Progenitor cell of endocrine pancreas (in vitro differentiated cells): Measurements from ENCODE around the gene CUX1. TPM values are rescaled to one million over a fixed set of nuclear protein-coding genes. Genes with fewer than 3 reads are reported as not detected.
A peak's percentile ranks its signal among the peaks of the same experiment; 100 is the strongest.

Experiments
- DNase-seq: peaks from one replicate; pipeline ENCODE4 v3.0.0; 2021; ENCODE audit warnings: low spot score; ENCODE audit not compliant: unreplicated experiment
- H3K27ac Mint-ChIP-seq: 2 replicates; pipeline ENCODE4 v1.8.0; 2021; ENCODE audit warnings: mild to moderate bottlenecking, moderate library complexity, mixed read lengths
- H3K27me3 Mint-ChIP-seq: 2 replicates; pipeline ENCODE4 v1.8.0; 2021; ENCODE audit warnings: mixed read lengths
- H3K36me3 Mint-ChIP-seq: 2 replicates; pipeline ENCODE4 v1.8.0; 2022; ENCODE audit warnings: mixed read lengths; ENCODE audit not compliant: insufficient read depth
- H3K4me1 Mint-ChIP-seq: 2 replicates; pipeline ENCODE4 v1.8.0; 2021; ENCODE audit warnings: low read depth, mixed read lengths
- H3K4me3 Mint-ChIP-seq: 2 replicates; pipeline ENCODE4 v1.8.0; 2021; ENCODE audit warnings: low read depth, mild to moderate bottlenecking, moderate library complexity, mixed read lengths
- H3K9me3 Mint-ChIP-seq: 2 replicates; pipeline ENCODE4 v1.8.0; 2021; ENCODE audit warnings: low read depth, mixed read lengths
- total RNA-seq: library from RNA; stranded (reverse); gene quantifications from 2 replicates; pipeline ENCODE4 v1.2.1, GENCODE V29; 2021
- TF ChIP-seq, protein P1 (sequence below): fragments of 200-600 bp; sonication (generic); IDR thresholded peaks from one replicate; pipeline ENCODE4 v1.5.0; 2021; ENCODE audit warnings: antibody characterized with exemption, mild to moderate bottlenecking; ENCODE audit not compliant: unreplicated experiment

The CUX1 gene
- total RNA-seq, 1 donor from 2014 or later: 103 TPM

DNA sequence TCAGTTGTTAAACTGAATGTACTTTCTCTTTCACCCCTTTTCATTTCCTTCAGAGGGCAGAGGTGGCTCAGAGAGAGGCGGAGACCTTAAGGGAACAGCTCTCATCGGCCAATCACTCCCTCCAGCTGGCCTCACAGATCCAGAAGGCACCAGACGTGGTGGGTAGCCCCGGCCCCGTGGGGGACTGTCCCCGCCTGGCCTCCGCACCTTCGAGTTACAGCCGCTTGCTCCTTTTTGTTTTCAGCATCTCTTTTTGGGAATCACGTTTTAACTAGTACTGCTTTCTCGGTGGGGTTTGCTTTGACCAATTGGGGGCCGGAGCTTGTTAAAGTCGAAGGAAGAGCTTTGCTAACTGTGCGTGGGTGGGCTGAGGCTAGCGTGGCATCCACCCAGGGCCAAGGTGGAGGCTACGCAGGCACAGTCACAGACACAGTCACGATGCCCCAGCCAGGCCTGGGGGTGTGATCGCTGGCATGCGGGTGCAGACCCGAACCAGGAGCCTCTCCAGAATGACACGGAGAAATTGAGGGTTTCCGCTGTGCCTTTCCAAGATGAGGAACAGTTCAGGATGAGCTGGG, 353.1 kb downstream of the CUX1 start:
- Mint-ChIP-seq H3K36me3 (peaks cover 16% of the 10 kb centered on the region), H3K4me1 (peaks cover 6% of the 10 kb centered on the region), H3K27me3 (no peaks in the 10 kb centered on the region), H3K9me3 (no peaks in the 10 kb centered on the region), H3K27ac (peak overlapping the region; percentile 31), H3K4me3 (no peak overlapping the region)
- no peak for DNase-seq
- TF ChIP-seq, protein P1, sequence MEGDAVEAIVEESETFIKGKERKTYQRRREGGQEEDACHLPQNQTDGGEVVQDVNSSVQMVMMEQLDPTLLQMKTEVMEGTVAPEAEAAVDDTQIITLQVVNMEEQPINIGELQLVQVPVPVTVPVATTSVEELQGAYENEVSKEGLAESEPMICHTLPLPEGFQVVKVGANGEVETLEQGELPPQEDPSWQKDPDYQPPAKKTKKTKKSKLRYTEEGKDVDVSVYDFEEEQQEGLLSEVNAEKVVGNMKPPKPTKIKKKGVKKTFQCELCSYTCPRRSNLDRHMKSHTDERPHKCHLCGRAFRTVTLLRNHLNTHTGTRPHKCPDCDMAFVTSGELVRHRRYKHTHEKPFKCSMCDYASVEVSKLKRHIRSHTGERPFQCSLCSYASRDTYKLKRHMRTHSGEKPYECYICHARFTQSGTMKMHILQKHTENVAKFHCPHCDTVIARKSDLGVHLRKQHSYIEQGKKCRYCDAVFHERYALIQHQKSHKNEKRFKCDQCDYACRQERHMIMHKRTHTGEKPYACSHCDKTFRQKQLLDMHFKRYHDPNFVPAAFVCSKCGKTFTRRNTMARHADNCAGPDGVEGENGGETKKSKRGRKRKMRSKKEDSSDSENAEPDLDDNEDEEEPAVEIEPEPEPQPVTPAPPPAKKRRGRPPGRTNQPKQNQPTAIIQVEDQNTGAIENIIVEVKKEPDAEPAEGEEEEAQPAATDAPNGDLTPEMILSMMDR: no peak

DNA sequence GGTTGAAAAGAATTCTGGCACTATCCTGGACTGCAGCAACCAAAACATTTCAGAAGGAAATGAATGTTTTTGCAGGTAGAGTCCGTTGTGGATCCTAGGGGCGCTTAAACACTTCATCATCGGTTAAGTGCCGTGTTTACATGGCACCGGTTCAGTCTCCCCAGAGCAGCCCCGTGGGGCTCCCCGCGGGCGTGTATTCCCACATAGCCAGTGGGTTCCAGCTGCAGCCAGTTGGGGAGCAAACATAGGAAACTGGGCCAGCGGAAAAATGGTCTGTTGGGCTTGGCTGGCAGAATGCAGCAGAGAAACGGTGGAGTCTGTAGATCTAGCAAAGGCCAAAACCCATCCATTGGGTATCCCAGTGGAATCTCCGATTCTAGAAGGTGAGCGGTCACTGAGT, 356.2 kb downstream of the CUX1 start:
- no peak overlapping the region for H3K27ac Mint-ChIP-seq
- H3K36me3 Mint-ChIP-seq: peaks cover 11% of the 10 kb centered on the region
- H3K9me3 Mint-ChIP-seq: no peaks in the 10 kb centered on the region
- no peak overlapping the region for H3K4me3 Mint-ChIP-seq
- TF ChIP-seq, protein P1: no peak
- peaks cover 4% of the 10 kb centered on the region for H3K4me1 Mint-ChIP-seq
- H3K27me3 Mint-ChIP-seq: no peaks in the 10 kb centered on the region
- DNase-seq: no peak

DNA sequence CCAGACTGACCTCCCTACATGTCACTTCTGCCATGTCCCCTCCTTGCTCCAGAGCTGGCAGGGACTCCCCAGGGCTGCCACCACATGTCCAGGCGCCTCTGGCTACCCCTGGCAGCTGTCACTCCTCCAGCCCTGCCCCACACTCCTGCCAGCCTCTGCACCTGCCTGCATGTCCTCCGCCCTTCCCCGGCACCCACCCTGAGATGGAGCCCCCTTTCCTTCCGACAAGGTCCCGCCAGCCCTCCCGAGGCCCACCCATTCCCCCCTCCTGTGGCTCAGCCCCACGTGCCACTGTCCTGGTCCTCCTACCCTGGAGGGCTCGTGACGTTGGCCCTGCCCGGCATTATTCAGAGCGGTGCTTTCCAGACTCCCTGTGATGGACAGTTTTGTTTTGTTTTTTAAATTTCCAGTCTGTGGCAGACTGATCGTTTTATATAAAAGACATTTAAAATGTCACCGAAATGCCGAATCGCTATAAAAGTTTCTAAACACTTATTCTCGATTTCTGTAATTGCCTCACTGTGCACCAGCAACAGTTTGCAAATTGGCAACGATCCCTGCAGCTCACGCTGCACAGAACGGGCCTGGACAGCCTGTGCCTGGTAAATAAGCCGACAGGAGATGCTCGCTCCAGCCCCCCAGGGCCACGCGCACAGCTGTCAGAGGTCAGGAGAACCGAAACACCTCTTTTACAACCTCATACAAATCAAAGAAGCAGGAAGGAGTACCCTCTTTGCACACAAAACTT, 358.2 kb downstream of the CUX1 start:
- TF ChIP-seq, protein P1: no peak
- no peaks in the 10 kb centered on the region for H3K9me3 Mint-ChIP-seq
- no peaks in the 10 kb centered on the region for H3K27me3 Mint-ChIP-seq
- no peak for DNase-seq
- H3K27ac Mint-ChIP-seq: peak overlapping the region; percentile 33
- no peaks in the 10 kb centered on the region for H3K4me1 Mint-ChIP-seq
- H3K4me3 Mint-ChIP-seq: no peak overlapping the region
- peaks cover 11% of the 10 kb centered on the region for H3K36me3 Mint-ChIP-seq

DNA sequence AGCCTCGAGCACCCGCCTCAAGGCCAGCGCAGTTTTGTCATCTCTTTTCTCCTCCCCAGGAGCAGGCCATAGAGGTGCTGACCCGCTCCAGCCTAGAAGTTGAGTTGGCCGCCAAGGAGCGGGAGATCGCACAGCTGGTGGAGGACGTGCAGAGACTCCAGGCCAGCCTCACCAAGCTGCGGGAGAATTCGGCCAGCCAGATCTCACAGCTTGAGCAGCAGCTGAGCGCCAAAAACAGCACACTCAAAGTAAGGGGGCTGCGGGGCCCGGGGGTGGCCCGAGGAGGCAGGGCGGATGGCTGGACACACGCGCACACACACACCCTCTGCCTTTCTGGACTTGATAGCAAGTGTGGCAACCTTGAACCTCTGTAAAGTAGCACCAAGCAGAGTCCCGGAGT, 361.0 kb downstream of the CUX1 start:
- no peaks in the 10 kb centered on the region for H3K9me3 Mint-ChIP-seq
- no peaks in the 10 kb centered on the region for H3K27me3 Mint-ChIP-seq

DNA sequence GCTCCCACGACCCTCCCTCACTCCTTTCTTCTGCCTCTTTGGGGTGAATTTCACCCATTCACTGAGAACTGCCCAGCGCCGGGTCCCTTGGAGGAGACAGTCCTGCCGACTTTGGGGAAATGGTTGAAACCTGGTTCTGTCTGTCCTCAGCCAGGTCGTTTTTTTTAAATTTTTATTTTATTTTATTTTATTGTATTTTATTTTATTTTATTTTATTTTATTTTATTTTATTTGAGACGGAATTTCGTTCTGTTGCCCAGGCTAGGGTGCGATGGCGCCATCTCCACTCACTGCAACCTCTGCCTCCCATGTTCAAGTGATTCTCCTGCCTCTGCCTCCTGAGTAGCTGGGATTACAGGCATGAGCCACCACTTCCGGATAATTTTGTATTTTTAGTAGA, 363.3 kb downstream of the CUX1 start:
- TF ChIP-seq, protein P1: no peak
- H3K36me3 Mint-ChIP-seq: peaks cover 23% of the 10 kb centered on the region
- no peak overlapping the region for H3K4me3 Mint-ChIP-seq
- DNase-seq: no peak
- no peaks in the 10 kb centered on the region for H3K27me3 Mint-ChIP-seq
- no peak overlapping the region for H3K27ac Mint-ChIP-seq
- no peaks in the 10 kb centered on the region for H3K4me1 Mint-ChIP-seq
- no peaks in the 10 kb centered on the region for H3K9me3 Mint-ChIP-seq

More for the DNA sequence above, 361.0 kb downstream of the CUX1 start:
- DNase-seq: no peak
- no peak overlapping the region for H3K4me3 Mint-ChIP-seq
- no peak overlapping the region for H3K27ac Mint-ChIP-seq
- H3K4me1 Mint-ChIP-seq: no peaks in the 10 kb centered on the region
- TF ChIP-seq, protein P1: no peak
- peaks cover 20% of the 10 kb centered on the region for H3K36me3 Mint-ChIP-seq
